Stomach (tissue), 4 donors: ENCODE data around the gene HMCES.

ENCODE experiments used
- CTCF ChIP-seq, 7 experiments: fragments of 450-650 bp in 4 of 7; fragments of 200-600 bp in 3 of 7; sonication (generic) in 3 of 7; IDR thresholded peaks; one replicate each; pipeline ENCODE4 v1.5.1; 2016 to 2019; ENCODE audit warnings: antibody characterized with exemption in 7 of 7, control low read depth in 2 of 7, mild to moderate bottlenecking in 1 of 7
- POLR2A ChIP-seq, 4 donors: fragments of 450-650 bp; IDR thresholded peaks; one replicate each; pipeline ENCODE4 v1.6.1; 2016; ENCODE audit warnings: antibody characterized with exemption in 4 of 4, control low read depth in 2 of 4, mild to moderate bottlenecking in 1 of 4, moderate library complexity in 1 of 4
- POLR2AphosphoS5 ChIP-seq, 3 donors: sonication (generic); formaldehyde crosslinking; IDR thresholded peaks; one replicate each; pipeline ENCODE4 v1.6.1; 2016; ENCODE audit warnings: antibody characterized with exemption in 3 of 3

GRCh38 chr3:129304962-129305222, 26.2 kb downstream of the HMCES start:
- TF ChIP-seq POLR2A (IDR thresholded peaks at IDR 0.05) (no peak), CTCF (IDR thresholded peaks at IDR 0.05) (no peak), POLR2AphosphoS5 (IDR thresholded peaks at IDR 0.05) (no peak)
